ENCODE results near the gene SLC39A7. TPM values are rescaled to one million over a fixed set of nuclear protein-coding genes. Genes with fewer than 3 reads are reported as not detected.

SLC39A7 gene
- total and polyA plus RNA-seq, 2 of the 13 experiments (the other 11 are each of a cell fraction or from before 2014, with no cell fraction given) = 142 to 229 TPM

- TF ChIP-seq ZBTB39 (CRISPR knock-in tag; IDR thresholded peaks at IDR 0.05) = no peak
- TF ChIP-seq ZNF660 (CRISPR knock-in tag; IDR thresholded peaks at IDR 0.05; ENCODE audit: borderline replicate concordance, low read depth) = no peak
- no peak for TF ChIP-seq ZNF101 (CRISPR knock-in tag; IDR thresholded peaks at IDR 0.05; ENCODE audit: borderline replicate concordance, low read depth)
- no peak for TF ChIP-seq ZNF761 (CRISPR knock-in tag; conservative IDR thresholded peaks at IDR 0.05)
- no peak for TF ChIP-seq ZNF670 (CRISPR knock-in tag; IDR thresholded peaks at IDR 0.05; ENCODE audit: borderline replicate concordance)
- no peak for TF ChIP-seq POLR2AphosphoS5 (IDR thresholded peaks at IDR 0.05; ENCODE audit: low read depth, low read length)
- TF ChIP-seq, protein P1, sequence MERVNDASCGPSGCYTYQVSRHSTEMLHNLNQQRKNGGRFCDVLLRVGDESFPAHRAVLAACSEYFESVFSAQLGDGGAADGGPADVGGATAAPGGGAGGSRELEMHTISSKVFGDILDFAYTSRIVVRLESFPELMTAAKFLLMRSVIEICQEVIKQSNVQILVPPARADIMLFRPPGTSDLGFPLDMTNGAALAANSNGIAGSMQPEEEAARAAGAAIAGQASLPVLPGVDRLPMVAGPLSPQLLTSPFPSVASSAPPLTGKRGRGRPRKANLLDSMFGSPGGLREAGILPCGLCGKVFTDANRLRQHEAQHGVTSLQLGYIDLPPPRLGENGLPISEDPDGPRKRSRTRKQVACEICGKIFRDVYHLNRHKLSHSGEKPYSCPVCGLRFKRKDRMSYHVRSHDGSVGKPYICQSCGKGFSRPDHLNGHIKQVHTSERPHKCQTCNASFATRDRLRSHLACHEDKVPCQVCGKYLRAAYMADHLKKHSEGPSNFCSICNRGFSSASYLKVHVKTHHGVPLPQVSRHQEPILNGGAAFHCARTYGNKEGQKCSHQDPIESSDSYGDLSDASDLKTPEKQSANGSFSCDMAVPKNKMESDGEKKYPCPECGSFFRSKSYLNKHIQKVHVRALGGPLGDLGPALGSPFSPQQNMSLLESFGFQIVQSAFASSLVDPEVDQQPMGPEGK (CRISPR knock-in tag; IDR thresholded peaks at IDR 0.05) = no peak; the same call in 1 of the 2 replicates
- TF ChIP-seq ZSCAN22 (CRISPR knock-in tag; IDR thresholded peaks at IDR 0.05) = no peak
- no peak for TF ChIP-seq ZFY (CRISPR knock-in tag; IDR thresholded peaks at IDR 0.05)
- TF ChIP-seq NCOR1 (IDR thresholded peaks at IDR 0.05; ENCODE audit: borderline replicate concordance, low read length) = no peak
- TF ChIP-seq SATB2 (CRISPR knock-in tag; IDR thresholded peaks at IDR 0.05) = no peak
- no peak for TF ChIP-seq HMG20B (CRISPR knock-in tag; conservative IDR thresholded peaks at IDR 0.05)
- TF ChIP-seq PBX3 (CRISPR knock-in tag; IDR thresholded peaks at IDR 0.05; ENCODE audit: borderline replicate concordance) = no peak
- no peak for TF ChIP-seq TBX3 (IDR thresholded peaks at IDR 0.05; ENCODE audit: borderline replicate concordance)
- no peak for TF ChIP-seq ZSCAN12 (CRISPR knock-in tag; IDR thresholded peaks at IDR 0.05)
- no peak for TF ChIP-seq KLF16 (CRISPR knock-in tag; IDR thresholded peaks at IDR 0.05)
- no peak for TF ChIP-seq ZMYM3 (CRISPR knock-in tag; IDR thresholded peaks at IDR 0.05)
- TF ChIP-seq NKX3-1 (CRISPR knock-in tag; IDR thresholded peaks at IDR 0.05) = no peak
- TF ChIP-seq ZNF274 (CRISPR knock-in tag; IDR thresholded peaks at IDR 0.05) = no peak
- no peak for TF ChIP-seq U2AF1 (optimal IDR thresholded peaks at IDR 0.05; ENCODE audit: low read depth, low read length)
- TF ChIP-seq, protein P2, sequence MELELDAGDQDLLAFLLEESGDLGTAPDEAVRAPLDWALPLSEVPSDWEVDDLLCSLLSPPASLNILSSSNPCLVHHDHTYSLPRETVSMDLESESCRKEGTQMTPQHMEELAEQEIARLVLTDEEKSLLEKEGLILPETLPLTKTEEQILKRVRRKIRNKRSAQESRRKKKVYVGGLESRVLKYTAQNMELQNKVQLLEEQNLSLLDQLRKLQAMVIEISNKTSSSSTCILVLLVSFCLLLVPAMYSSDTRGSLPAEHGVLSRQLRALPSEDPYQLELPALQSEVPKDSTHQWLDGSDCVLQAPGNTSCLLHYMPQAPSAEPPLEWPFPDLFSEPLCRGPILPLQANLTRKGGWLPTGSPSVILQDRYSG (CRISPR knock-in tag; IDR thresholded peaks at IDR 0.05) = no peak
Measured at GRCh38 chr6:33172688-33173534, 27.8 kb upstream of the SLC39A7 start (continued).
